Activated CD8-positive, alpha-beta memory T cell treated with anti-CD3 and anti-CD28 coated beads, Interleukin-2, amount 10 ng/mL, durations not matched to agents 7 days and 5 days (primary cell): ENCODE data around the gene TBC1D22A. TPM values are rescaled to one million over a fixed set of nuclear protein-coding genes. Genes with fewer than 3 reads are reported as not detected.

Source experiments
- ATAC-seq: fragments of 150-1000 bp; cut with Tn5 transposase; one replicate; pipeline ENCODE4 v1.10.0; 2021; ENCODE audit warnings: moderate library complexity
- CTCF ChIA-PET: fragments of 350-600 bp; sonication (Branson Sonifier 250); formaldehyde crosslinking; loops from one replicate; lab custom pipeline; 2021; ENCODE audit warnings: antibody characterized with exemption; lab: Charles Lee
- DNase-seq: peaks from one replicate; pipeline ENCODE4 v3.0.0-alpha.2; 2020
- H3K27ac Mint-ChIP-seq: one replicate; pipeline ENCODE4 v1.8.0; 2021; ENCODE audit warnings: mild to moderate bottlenecking, mixed read lengths
- H3K27me3 Mint-ChIP-seq: one replicate; pipeline ENCODE4 v1.8.0; 2021; ENCODE audit warnings: mixed read lengths
- H3K36me3 Mint-ChIP-seq: one replicate; pipeline ENCODE4 v1.8.0; 2021; ENCODE audit warnings: mild to moderate bottlenecking, mixed read lengths
- H3K4me1 Mint-ChIP-seq: one replicate; pipeline ENCODE4 v1.8.0; 2021; ENCODE audit warnings: mixed read lengths
- H3K4me3 Mint-ChIP-seq: one replicate; pipeline ENCODE4 v1.8.0; 2021; ENCODE audit warnings: mild to moderate bottlenecking, moderate library complexity, mixed read lengths
- H3K9me3 Mint-ChIP-seq: one replicate; pipeline ENCODE4 v1.8.0; 2022; ENCODE audit warnings: low read depth, mixed read lengths
- total RNA-seq, 2 experiments: library from RNA; stranded (reverse); gene quantifications; one replicate each; pipeline ENCODE4 v1.2.3, GENCODE V29; 2021

Gene TBC1D22A
- total RNA-seq, 2 experiments from 2014 or later: 32.6 to 44.9 TPM

- no peaks in the 10 kb centered on the region for H3K27me3 Mint-ChIP-seq
- H3K36me3 Mint-ChIP-seq: no peaks in the 10 kb centered on the region
- H3K4me1 Mint-ChIP-seq: peaks cover 26% of the 10 kb centered on the region
- no peak overlapping the region for H3K4me3 Mint-ChIP-seq
- H3K27ac Mint-ChIP-seq: peak overlapping the region; percentile 93
- CTCF ChIA-PET: interaction anchor here (2.8 to 4.1 kb wide), 2 partner anchors 10 to 187 kb away, joined by 8 to 52 read pairs; partner anchors contain the start of gene TBC1D22A
- H3K9me3 Mint-ChIP-seq: peaks cover 3% of the 10 kb centered on the region
- ATAC-seq: no peak
- no peak for DNase-seq
These were observed 12.0 kb upstream of the TBC1D22A start for GRCh38 chr22:46750530-46750800.

DNA sequence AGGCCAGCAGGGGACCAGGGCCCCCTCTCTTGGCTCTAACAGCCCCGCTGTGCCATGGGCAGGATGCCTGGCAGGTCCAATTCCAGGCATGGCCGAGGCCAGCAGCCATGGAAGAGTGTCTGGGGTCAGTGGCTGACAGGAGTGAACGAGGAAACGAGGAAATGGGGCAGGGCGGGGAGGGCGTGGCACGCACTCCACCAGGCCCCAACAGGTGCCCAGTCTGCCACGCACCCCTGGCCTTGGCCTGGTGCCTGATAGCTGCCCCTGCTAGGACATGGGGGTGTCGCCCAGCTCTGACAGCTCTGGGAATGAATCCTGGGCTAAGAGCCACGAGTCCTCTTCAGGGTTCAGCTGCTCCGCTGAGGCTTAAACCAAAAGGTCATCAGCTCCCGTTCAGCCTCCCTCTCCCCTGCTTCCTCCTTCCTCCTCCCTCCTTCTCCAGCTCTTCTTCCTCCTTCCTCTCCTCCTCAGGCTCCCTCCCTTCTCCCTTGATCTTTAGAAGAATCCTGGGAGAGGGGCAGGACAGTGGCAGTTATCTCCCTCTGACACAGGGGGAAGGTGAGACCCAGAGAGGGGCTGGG, 11.5 kb upstream of the TBC1D22A start:
- Mint-ChIP-seq H3K27ac (no peak overlapping the region), H3K9me3 (peaks cover 3% of the 10 kb centered on the region), H3K36me3 (no peaks in the 10 kb centered on the region), H3K4me1 (peaks cover 26% of the 10 kb centered on the region), H3K27me3 (no peaks in the 10 kb centered on the region), H3K4me3 (no peak overlapping the region)
- no peak for DNase-seq
- ATAC-seq: no peak
- CTCF ChIA-PET: interaction anchor here (4.1 kb wide), 1 partner anchor 10 kb away, joined by 52 read pairs; the partner anchor contains the start of gene TBC1D22A

GRCh38 chr22:46752286-46752987, 10.0 kb upstream of the TBC1D22A start:
- no peak for DNase-seq
- Mint-ChIP-seq H3K4me1 (peaks cover 29% of the 10 kb centered on the region), H3K4me3 (no peak overlapping the region), H3K27ac (no peak overlapping the region), H3K36me3 (peaks cover 6% of the 10 kb centered on the region), H3K27me3 (no peaks in the 10 kb centered on the region), H3K9me3 (peaks cover 10% of the 10 kb centered on the region)
- ATAC-seq: no peak
- CTCF ChIA-PET: no interaction called here

DNA sequence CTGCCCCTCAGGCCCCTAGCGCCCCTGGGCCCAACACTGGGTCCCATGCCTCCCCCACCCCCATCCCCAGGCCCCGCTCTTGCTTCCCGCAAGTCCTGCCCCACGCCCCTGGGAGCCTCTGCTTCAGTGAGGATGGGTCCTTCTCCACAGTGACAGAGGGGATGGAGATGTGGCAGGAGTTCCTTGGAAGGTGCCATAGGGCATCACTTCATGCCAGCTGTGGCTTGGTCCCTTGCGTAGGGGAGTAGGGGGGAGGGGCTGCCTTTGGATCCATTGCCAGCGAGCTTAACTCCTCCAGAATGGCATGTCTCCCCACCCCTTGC, 9.5 kb upstream of the TBC1D22A start:
- H3K4me3 Mint-ChIP-seq: no peak overlapping the region
- no peak for DNase-seq
- CTCF ChIA-PET: interaction anchor here (0.8 kb wide), 1 partner anchor 48 kb away, joined by 3 read pairs; no protein-coding TSS in a partner anchor
- peaks cover 10% of the 10 kb centered on the region for H3K9me3 Mint-ChIP-seq
- no peak overlapping the region for H3K27ac Mint-ChIP-seq
- H3K4me1 Mint-ChIP-seq: peaks cover 29% of the 10 kb centered on the region
- H3K27me3 Mint-ChIP-seq: no peaks in the 10 kb centered on the region
- H3K36me3 Mint-ChIP-seq: peaks cover 6% of the 10 kb centered on the region
- ATAC-seq: no peak

DNA sequence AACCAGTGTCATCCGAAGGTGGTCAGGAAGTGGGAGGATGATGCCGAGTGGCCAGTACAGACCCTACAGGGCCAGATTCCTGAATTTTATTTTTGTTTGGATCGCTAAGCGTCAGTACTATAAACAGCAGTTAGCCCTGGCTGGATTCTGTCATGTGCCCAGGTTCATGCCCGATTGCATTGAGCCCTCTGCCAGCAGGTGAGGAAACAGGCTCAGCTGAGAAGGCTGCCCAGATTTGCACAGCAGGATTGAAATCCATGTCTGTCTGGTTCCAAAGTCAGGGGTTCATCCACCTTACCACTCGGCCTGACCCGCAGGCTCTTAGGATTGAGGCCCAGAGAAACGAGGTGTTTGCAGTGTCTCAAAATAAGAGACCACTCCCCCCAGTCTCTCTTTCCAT, 9.1 kb upstream of the TBC1D22A start:
- Mint-ChIP-seq H3K36me3 (peaks cover 6% of the 10 kb centered on the region), H3K4me3 (no peak overlapping the region), H3K4me1 (peaks cover 29% of the 10 kb centered on the region), H3K9me3 (peaks cover 10% of the 10 kb centered on the region), H3K27me3 (no peaks in the 10 kb centered on the region), H3K27ac (no peak overlapping the region)
- DNase-seq (no peak), ATAC-seq (no peak)
- CTCF ChIA-PET: interaction anchor here (0.8 to 1.3 kb wide), 2 partner anchors 48 to 50 kb away, joined by 3 read pairs; no protein-coding TSS in a partner anchor

- Mint-ChIP-seq H3K36me3 (peaks cover 7% of the 10 kb centered on the region), H3K9me3 (peaks cover 10% of the 10 kb centered on the region), H3K4me1 (peaks cover 30% of the 10 kb centered on the region), H3K27ac (no peak overlapping the region), H3K27me3 (no peaks in the 10 kb centered on the region), H3K4me3 (no peak overlapping the region)
- DNase-seq: no peak
- CTCF ChIA-PET: interaction anchor here (0.8 to 1.3 kb wide), 2 partner anchors 47 to 49 kb away, joined by 3 read pairs; no protein-coding TSS in a partner anchor
- no peak for ATAC-seq
These were observed 8.7 kb upstream of the TBC1D22A start for GRCh38 chr22:46753761-46754109.

- H3K27me3 Mint-ChIP-seq: no peaks in the 10 kb centered on the region
- H3K4me3 Mint-ChIP-seq: no peak overlapping the region
- peaks cover 28% of the 10 kb centered on the region for H3K4me1 Mint-ChIP-seq
- DNase-seq (no peak), ATAC-seq (no peak)
- no peak overlapping the region for H3K27ac Mint-ChIP-seq
- H3K36me3 Mint-ChIP-seq: peaks cover 8% of the 10 kb centered on the region
- CTCF ChIA-PET: interaction anchor here (1.3 kb wide), 1 partner anchor 49 kb away, joined by 3 read pairs; no protein-coding TSS in a partner anchor
- peaks cover 10% of the 10 kb centered on the region for H3K9me3 Mint-ChIP-seq
These were observed 8.2 kb upstream of the TBC1D22A start for GRCh38 chr22:46754110-46754799.

GRCh38 chr22:46754826-46755225, 7.6 kb upstream of the TBC1D22A start:
- no peak for ATAC-seq
- Mint-ChIP-seq H3K4me1 (peaks cover 22% of the 10 kb centered on the region), H3K27me3 (no peaks in the 10 kb centered on the region), H3K27ac (no peak overlapping the region), H3K4me3 (no peak overlapping the region), H3K36me3 (peaks cover 8% of the 10 kb centered on the region), H3K9me3 (peaks cover 10% of the 10 kb centered on the region)
- CTCF ChIA-PET: interaction anchor here (1.3 kb wide), 1 partner anchor 48 kb away, joined by 3 read pairs; no protein-coding TSS in a partner anchor
- no peak for DNase-seq

DNA sequence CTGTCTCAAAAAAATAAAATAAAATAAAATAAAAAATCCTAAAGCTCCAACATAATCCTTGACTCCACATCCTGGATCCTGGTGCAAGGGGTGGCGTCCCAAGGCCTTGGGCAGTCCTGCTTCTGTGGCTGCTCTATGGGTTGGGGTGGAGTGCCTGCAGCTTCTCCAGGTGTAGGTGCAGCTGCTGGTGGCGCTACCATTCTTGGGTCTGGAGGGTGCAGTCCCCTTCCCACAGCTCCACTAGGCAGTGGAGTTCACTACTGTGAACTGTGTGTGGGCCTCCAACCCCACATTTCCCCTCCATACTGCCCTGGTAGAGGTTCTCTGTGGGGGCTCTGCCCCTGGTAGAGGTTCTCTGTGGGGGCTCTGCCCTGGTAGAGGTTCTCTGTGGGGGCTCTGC, 6.9 kb upstream of the TBC1D22A start:
- DNase-seq (no peak), ATAC-seq (no peak)
- H3K27ac Mint-ChIP-seq: no peak overlapping the region
- peaks cover 10% of the 10 kb centered on the region for H3K9me3 Mint-ChIP-seq
- CTCF ChIA-PET: interaction anchor here (1.5 kb wide), 1 partner anchor 16 kb away, joined by 4 read pairs; no protein-coding TSS in a partner anchor
- H3K36me3 Mint-ChIP-seq: peaks cover 8% of the 10 kb centered on the region
- H3K4me1 Mint-ChIP-seq: peaks cover 17% of the 10 kb centered on the region
- H3K4me3 Mint-ChIP-seq: no peak overlapping the region
- H3K27me3 Mint-ChIP-seq: no peaks in the 10 kb centered on the region

GRCh38 chr22:46756097-46756496, 6.4 kb upstream of the TBC1D22A start:
- Mint-ChIP-seq H3K27ac (no peak overlapping the region), H3K9me3 (peaks cover 10% of the 10 kb centered on the region), H3K36me3 (peaks cover 8% of the 10 kb centered on the region), H3K4me3 (no peak overlapping the region), H3K4me1 (peaks cover 20% of the 10 kb centered on the region), H3K27me3 (no peaks in the 10 kb centered on the region)
- DNase-seq (no peak), ATAC-seq (no peak)
- CTCF ChIA-PET: interaction anchor here (0.9 to 4.4 kb wide), 3 partner anchors 9 to 48 kb away, joined by 3 to 63 read pairs (median 4); no protein-coding TSS in a partner anchor

- Mint-ChIP-seq H3K4me3 (no peak overlapping the region), H3K9me3 (peaks cover 10% of the 10 kb centered on the region), H3K27me3 (no peaks in the 10 kb centered on the region), H3K36me3 (peaks cover 10% of the 10 kb centered on the region), H3K4me1 (peaks cover 28% of the 10 kb centered on the region), H3K27ac (no peak overlapping the region)
- DNase-seq (no peak), ATAC-seq (no peak)
- CTCF ChIA-PET: interaction anchor here (0.6 to 4.4 kb wide), 5 partner anchors 8 to 149 kb away, joined by 3 to 63 read pairs (median 9); no protein-coding TSS in a partner anchor
These were observed 5.3 kb upstream of the TBC1D22A start for GRCh38 chr22:46757104-46757503.

- Mint-ChIP-seq H3K4me1 (peaks cover 31% of the 10 kb centered on the region), H3K4me3 (no peak overlapping the region), H3K27me3 (no peaks in the 10 kb centered on the region), H3K9me3 (peaks cover 10% of the 10 kb centered on the region), H3K36me3 (peaks cover 15% of the 10 kb centered on the region), H3K27ac (no peak overlapping the region)
- DNase-seq (no peak), ATAC-seq (no peak)
- CTCF ChIA-PET: interaction anchor here (0.8 to 5.6 kb wide), 22 partner anchors 9 to 194 kb away, joined by 3 to 63 read pairs (median 5); no protein-coding TSS in a partner anchor
These were observed 4.3 kb upstream of the TBC1D22A start for GRCh38 chr22:46758121-46758520.

DNA sequence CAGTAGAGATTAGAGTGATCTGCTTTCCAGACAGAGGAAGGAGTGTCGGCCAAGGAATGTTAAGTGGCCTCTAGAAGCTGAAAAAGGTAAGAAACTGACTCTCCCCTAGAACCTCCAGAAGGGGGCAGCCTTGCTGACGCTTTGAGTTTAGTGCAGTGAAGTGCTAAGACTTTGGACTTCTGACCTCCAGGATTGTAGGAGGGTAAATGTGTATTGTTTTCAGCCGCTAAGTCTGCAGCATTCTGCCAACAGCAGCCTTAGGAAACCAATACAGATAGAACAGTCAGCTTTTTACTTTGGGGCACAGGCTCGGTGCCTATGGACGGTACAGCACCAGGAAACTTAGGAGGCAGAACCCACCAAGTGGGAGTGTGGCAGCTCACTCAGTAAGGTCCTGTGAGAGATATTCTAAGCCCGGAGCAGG, 3.6 kb upstream of the TBC1D22A start:
- Mint-ChIP-seq H3K27ac (peak overlapping the region; percentile 36), H3K9me3 (peaks cover 10% of the 10 kb centered on the region), H3K4me1 (peaks cover 39% of the 10 kb centered on the region), H3K36me3 (peaks cover 15% of the 10 kb centered on the region), H3K4me3 (no peak overlapping the region), H3K27me3 (no peaks in the 10 kb centered on the region)
- DNase-seq (peak; percentile 69), ATAC-seq (no peak)
- CTCF ChIA-PET: interaction anchor here (0.8 to 5.6 kb wide), 24 partner anchors 9 to 195 kb away, joined by 3 to 63 read pairs (median 4); partner anchors contain the start of gene CERK
